Mesothelial cell of epicardium (in vitro differentiated cells): Measurements from ENCODE around the gene LPAR5. TPM values are rescaled to one million over a fixed set of nuclear protein-coding genes. Genes with fewer than 3 reads are reported as not detected.

Experiments used
- DNase-seq, 2 experiments: peaks; one replicate each; pipeline ENCODE4 v3.0.0; 2021; ENCODE audit warnings: low spot score in 2 of 2; ENCODE audit not compliant: unreplicated experiment in 2 of 2
- H3K27ac Mint-ChIP-seq: 2 replicates; pipeline ENCODE4 v1.8.0; 2021; ENCODE audit warnings: mixed read lengths
- H3K27me3 Mint-ChIP-seq: 2 replicates; pipeline ENCODE4 v1.8.0; 2021; ENCODE audit warnings: low read depth, mixed read lengths
- H3K36me3 Mint-ChIP-seq: 2 replicates; pipeline ENCODE4 v1.8.0; 2021; ENCODE audit warnings: mixed read lengths
- H3K4me1 Mint-ChIP-seq: 2 replicates; pipeline ENCODE4 v1.8.0; 2021; ENCODE audit warnings: mixed read lengths
- H3K4me3 Mint-ChIP-seq: 2 replicates; pipeline ENCODE4 v1.8.0; 2021; ENCODE audit warnings: mild to moderate bottlenecking, moderate library complexity, mixed read lengths
- H3K9me3 Mint-ChIP-seq: 2 replicates; pipeline ENCODE4 v1.8.0; 2021; ENCODE audit warnings: mixed read lengths
- CTCF ChIP-seq: fragments of 200-600 bp; sonication (generic); IDR thresholded peaks from one replicate; pipeline ENCODE4 v1.5.0; 2021; ENCODE audit warnings: antibody characterized with exemption; ENCODE audit not compliant: unreplicated experiment
- total RNA-seq: library from RNA; stranded (reverse); gene quantifications from 3 replicates; pipeline ENCODE4 v1.2.1, GENCODE V29; 2021

Gene LPAR5
- total RNA-seq, 1 donor from 2014 or later: 1.3 TPM

- no peak for TF ChIP-seq CTCF
- no peak overlapping the region for H3K4me3 Mint-ChIP-seq
- no peaks in the 10 kb centered on the region for H3K9me3 Mint-ChIP-seq
- no peak for DNase-seq
- peak overlapping the region; percentile 41 for H3K27ac Mint-ChIP-seq
- H3K4me1 Mint-ChIP-seq: peaks cover 44% of the 10 kb centered on the region
- no peaks in the 10 kb centered on the region for H3K36me3 Mint-ChIP-seq
- H3K27me3 Mint-ChIP-seq: no peaks in the 10 kb centered on the region
Observed at GRCh38 chr12:6630736-6631135, 5.0 kb downstream of the LPAR5 start.

GRCh38 chr12:6627616-6628015, 8.1 kb downstream of the LPAR5 start:
- TF ChIP-seq CTCF: no peak
- H3K4me3 Mint-ChIP-seq: no peak overlapping the region
- H3K36me3 Mint-ChIP-seq: no peaks in the 10 kb centered on the region
- H3K27me3 Mint-ChIP-seq: no peaks in the 10 kb centered on the region
- H3K9me3 Mint-ChIP-seq: no peaks in the 10 kb centered on the region
- no peak overlapping the region for H3K27ac Mint-ChIP-seq
- peaks cover 27% of the 10 kb centered on the region for H3K4me1 Mint-ChIP-seq
- DNase-seq: no peak

GRCh38 chr12:6626654-6627283, 9.0 kb downstream of the LPAR5 start:
- no peaks in the 10 kb centered on the region for H3K9me3 Mint-ChIP-seq
- H3K4me1 Mint-ChIP-seq: peaks cover 19% of the 10 kb centered on the region
- no peak overlapping the region for H3K4me3 Mint-ChIP-seq
- no peaks in the 10 kb centered on the region for H3K27me3 Mint-ChIP-seq
- TF ChIP-seq CTCF: no peak
- no peak overlapping the region for H3K27ac Mint-ChIP-seq
- no peaks in the 10 kb centered on the region for H3K36me3 Mint-ChIP-seq
- no peak for DNase-seq

GRCh38 chr12:6620885-6621274, 14.9 kb downstream of the LPAR5 start:
- peaks cover 8% of the 10 kb centered on the region for H3K4me1 Mint-ChIP-seq
- TF ChIP-seq CTCF: no peak
- DNase-seq: no peak
- no peaks in the 10 kb centered on the region for H3K9me3 Mint-ChIP-seq
- no peak overlapping the region for H3K27ac Mint-ChIP-seq
- peaks cover 17% of the 10 kb centered on the region for H3K27me3 Mint-ChIP-seq
- no peak overlapping the region for H3K4me3 Mint-ChIP-seq
- no peaks in the 10 kb centered on the region for H3K36me3 Mint-ChIP-seq

GRCh38 chr12:6620137-6620884, 15.4 kb downstream of the LPAR5 start:
- TF ChIP-seq CTCF: peak; percentile 76
- no peak overlapping the region for H3K27ac Mint-ChIP-seq
- DNase-seq: peak in 1 of 2 experiments; percentile 57
- no peaks in the 10 kb centered on the region for H3K9me3 Mint-ChIP-seq
- peaks cover 8% of the 10 kb centered on the region for H3K4me1 Mint-ChIP-seq
- peaks cover 17% of the 10 kb centered on the region for H3K27me3 Mint-ChIP-seq
- H3K4me3 Mint-ChIP-seq: no peak overlapping the region
- no peaks in the 10 kb centered on the region for H3K36me3 Mint-ChIP-seq
